Muscle layer of colon (tissue), 2 donors: ENCODE measurements around the gene NDUFS3.
"Not testable (repeated sequence)": the region's sequence is repeated elsewhere in the genome, so short reads cannot be mapped to it uniquely, and the experiment has no call there.

Experiments used
- H3K27ac ChIP-seq: one replicate; pipeline ENCODE4 v1.7.0; 2013; ENCODE audit warnings: low read depth, mild to moderate bottlenecking, low read length, moderate library complexity
- H3K27me3 ChIP-seq, 2 donors: one replicate each; pipeline ENCODE4 v1.7.0; 2013; ENCODE audit warnings: low read length in 2 of 2, mild to moderate bottlenecking in 2 of 2; ENCODE audit not compliant: insufficient read depth in 2 of 2, control insufficient read depth in 1 of 2
- H3K36me3 ChIP-seq: one replicate; pipeline ENCODE4 v1.7.0; 2013; ENCODE audit warnings: mild to moderate bottlenecking, low read length; ENCODE audit not compliant: insufficient read depth
- H3K4me1 ChIP-seq: one replicate; pipeline ENCODE4 v1.7.0; 2013; ENCODE audit warnings: mild to moderate bottlenecking, low read length; ENCODE audit not compliant: insufficient read depth
- H3K4me3 ChIP-seq, 2 donors: one replicate each; pipeline ENCODE4 v1.7.0; 2013; ENCODE audit warnings: low read length in 2 of 2, low read depth in 1 of 2, mild to moderate bottlenecking in 1 of 2, moderate library complexity in 1 of 2
- H3K9ac ChIP-seq: one replicate; pipeline ENCODE4 v1.7.0; 2013; ENCODE audit warnings: low read length
- H3K9me3 ChIP-seq: one replicate; pipeline ENCODE4 v1.7.0; 2013; ENCODE audit warnings: mild to moderate bottlenecking, low read length
- donor health status: abdominal sarcoma.
- donor health status: Adenocarcinoma of cecum.

The NDUFS3 gene

GRCh38 chr11:47545298-47545697, 33.6 kb upstream of the NDUFS3 start:
- H3K27ac ChIP-seq, result no peak overlapping the region
- H3K27me3 ChIP-seq, result no peaks in the 10 kb centered on the region
- H3K4me1 ChIP-seq, result peaks cover 16% of the 10 kb centered on the region
- no peak overlapping the region for H3K4me3 ChIP-seq
- H3K36me3 ChIP-seq, result no peaks in the 10 kb centered on the region
- H3K9ac ChIP-seq, result no peak overlapping the region
- no peaks in the 10 kb centered on the region for H3K9me3 ChIP-seq

GRCh38 chr11:47546274-47546673, 32.6 kb upstream of the NDUFS3 start:
- not testable (repeated sequence) for H3K4me3 ChIP-seq, H3K27me3 ChIP-seq, H3K9me3 ChIP-seq, H3K27ac ChIP-seq, H3K9ac ChIP-seq, H3K36me3 ChIP-seq
- peaks cover 16% of the 10 kb centered on the region for H3K4me1 ChIP-seq

- no peaks in the 10 kb centered on the region for H3K9me3 ChIP-seq
- no peak overlapping the region for H3K27ac ChIP-seq
- peaks cover 25% of the 10 kb centered on the region for H3K4me1 ChIP-seq
- H3K27me3 ChIP-seq, result no peaks in the 10 kb centered on the region
- no peaks in the 10 kb centered on the region for H3K36me3 ChIP-seq
- H3K4me3 ChIP-seq, result no peak overlapping the region
- H3K9ac ChIP-seq, result no peak overlapping the region
Measured at GRCh38 chr11:47550288-47551047, 28.4 kb upstream of the NDUFS3 start.

GRCh38 chr11:47551086-47551485, 27.8 kb upstream of the NDUFS3 start:
- no peak overlapping the region for H3K27ac ChIP-seq
- no peaks in the 10 kb centered on the region for H3K36me3 ChIP-seq
- no peaks in the 10 kb centered on the region for H3K9me3 ChIP-seq
- no peak overlapping the region for H3K9ac ChIP-seq
- H3K27me3 ChIP-seq, result no peaks in the 10 kb centered on the region
- peaks cover 25% of the 10 kb centered on the region for H3K4me1 ChIP-seq
- peak overlapping the region in 1 of 2 donors; percentile 98 for H3K4me3 ChIP-seq

- H3K9me3 ChIP-seq, result no peaks in the 10 kb centered on the region
- H3K4me3 ChIP-seq, result peak overlapping the region; percentile 76 to 98
- H3K36me3 ChIP-seq, result no peaks in the 10 kb centered on the region
- H3K9ac ChIP-seq, result peak overlapping the region; percentile 78
- peaks cover 25% of the 10 kb centered on the region for H3K4me1 ChIP-seq
- H3K27ac ChIP-seq, result peak overlapping the region; percentile 86
- no peaks in the 10 kb centered on the region for H3K27me3 ChIP-seq
Measured at GRCh38 chr11:47552056-47552565, 26.8 kb upstream of the NDUFS3 start.

- H3K4me1 ChIP-seq, result peaks cover 25% of the 10 kb centered on the region
- peak within 1 kb of the TSS; percentile 78 for H3K9ac ChIP-seq
- peak within 1 kb of the TSS; percentile 86 for H3K27ac ChIP-seq
- H3K9me3 ChIP-seq, result no peaks in the 10 kb centered on the region
- peak within 1 kb of the TSS; percentile 76 to 98 for H3K4me3 ChIP-seq
- no peaks in the 10 kb centered on the region for H3K36me3 ChIP-seq
- H3K27me3 ChIP-seq, result no peaks in the 10 kb centered on the region
Measured at GRCh38 chr11:47552566-47553405, 26.1 kb upstream of the NDUFS3 start, which contains the start of gene CELF1. Gene CELF1 (minus strand): TSS chr11:47553132. CDS start chr11:47499523, 53,609 bp downstream.

- Histone ChIP-seq H3K27me3 (no peaks in the 10 kb centered on the region), H3K27ac (peak overlapping the region; percentile 85), H3K36me3 (no peaks in the 10 kb centered on the region), H3K4me1 (peaks cover 25% of the 10 kb centered on the region), H3K9ac (no peak overlapping the region), H3K4me3 (peak overlapping the region; percentile 37 to 71), H3K9me3 (no peaks in the 10 kb centered on the region)
Measured at GRCh38 chr11:47553406-47553743, 25.5 kb upstream of the NDUFS3 start.

- not testable (repeated sequence) for H3K9ac ChIP-seq, H3K4me1 ChIP-seq, H3K27ac ChIP-seq, H3K27me3 ChIP-seq, H3K36me3 ChIP-seq, H3K9me3 ChIP-seq, H3K4me3 ChIP-seq
Measured at GRCh38 chr11:47557004-47557403, 21.9 kb upstream of the NDUFS3 start.

- H3K9ac ChIP-seq, result no peak overlapping the region
- H3K4me1 ChIP-seq, result no peaks in the 10 kb centered on the region
- H3K36me3 ChIP-seq, result no peaks in the 10 kb centered on the region
- H3K4me3 ChIP-seq, result no peak overlapping the region
- no peak overlapping the region for H3K27ac ChIP-seq
- no peaks in the 10 kb centered on the region for H3K9me3 ChIP-seq
- no peaks in the 10 kb centered on the region for H3K27me3 ChIP-seq
Measured at GRCh38 chr11:47558695-47559094, 20.2 kb upstream of the NDUFS3 start.

GRCh38 chr11:47560426-47560825, 18.4 kb upstream of the NDUFS3 start:
- H3K4me1 ChIP-seq, result no peaks in the 10 kb centered on the region
- H3K36me3 ChIP-seq, result no peaks in the 10 kb centered on the region
- no peak overlapping the region for H3K9ac ChIP-seq
- H3K27ac ChIP-seq, result no peak overlapping the region
- H3K27me3 ChIP-seq, result no peaks in the 10 kb centered on the region
- no peaks in the 10 kb centered on the region for H3K9me3 ChIP-seq
- no peak overlapping the region for H3K4me3 ChIP-seq

GRCh38 chr11:47562393-47562792, 16.5 kb upstream of the NDUFS3 start:
- H3K9ac ChIP-seq, H3K27ac ChIP-seq, H3K4me3 ChIP-seq, H3K27me3 ChIP-seq, H3K9me3 ChIP-seq, H3K4me1 ChIP-seq, H3K36me3 ChIP-seq: not testable (repeated sequence)
